Osteocyte (in vitro differentiated cells): Measurements from ENCODE around the gene CRADD. TPM values are rescaled to one million over a fixed set of nuclear protein-coding genes. Genes with fewer than 3 reads are reported as not detected.

Experiments used
- DNase-seq: peaks from one replicate; pipeline ENCODE4 v3.0.0; 2021; ENCODE audit warnings: mixed read lengths; ENCODE audit not compliant: unreplicated experiment; ENCODE audit errors: extremely low spot score
- H3K27ac Mint-ChIP-seq: one replicate; pipeline ENCODE4 v1.8.0; 2021; ENCODE audit warnings: mild to moderate bottlenecking, mixed read lengths; ENCODE audit not compliant: unreplicated experiment
- H3K27me3 Mint-ChIP-seq: one replicate; pipeline ENCODE4 v1.8.0; 2021; ENCODE audit warnings: mixed read lengths; ENCODE audit not compliant: unreplicated experiment
- H3K36me3 Mint-ChIP-seq: one replicate; pipeline ENCODE4 v1.8.0; 2021; ENCODE audit warnings: mixed read lengths; ENCODE audit not compliant: unreplicated experiment
- H3K4me1 Mint-ChIP-seq: one replicate; pipeline ENCODE4 v1.8.0; 2021; ENCODE audit warnings: mixed read lengths; ENCODE audit not compliant: unreplicated experiment
- H3K4me3 Mint-ChIP-seq: one replicate; pipeline ENCODE4 v1.8.0; 2021; ENCODE audit warnings: mild to moderate bottlenecking, moderate library complexity, mixed read lengths; ENCODE audit not compliant: unreplicated experiment
- H3K9me3 Mint-ChIP-seq: one replicate; pipeline ENCODE4 v1.8.0; 2021; ENCODE audit warnings: mixed read lengths; ENCODE audit not compliant: unreplicated experiment
- CTCF ChIP-seq: fragments of 200-600 bp; sonication (generic); IDR thresholded peaks from 2 replicates; pipeline ENCODE4 v1.5.0; 2021; ENCODE audit warnings: antibody characterized with exemption, mild to moderate bottlenecking, moderate library complexity
- total RNA-seq: library from RNA; stranded (reverse); gene quantifications from 2 replicates; pipeline ENCODE4 v1.2.1, GENCODE V29; 2021

CRADD gene
- total RNA-seq, 1 donor from 2014 or later = 13.8 TPM

- Mint-ChIP-seq H3K27ac (no peak overlapping the region), H3K4me3 (no peak overlapping the region), H3K36me3 (peaks cover 6% of the 10 kb centered on the region), H3K4me1 (peaks cover 23% of the 10 kb centered on the region), H3K9me3 (peaks cover 25% of the 10 kb centered on the region), H3K27me3 (no peaks in the 10 kb centered on the region)
- no peak for TF ChIP-seq CTCF
- DNase-seq = no peak
Measured at GRCh38 chr12:93696462-93696861, 19.3 kb downstream of the CRADD start.

GRCh38 chr12:93698307-93699092, 21.3 kb downstream of the CRADD start:
- H3K27ac Mint-ChIP-seq = no peak overlapping the region
- DNase-seq = no peak
- no peaks in the 10 kb centered on the region for H3K27me3 Mint-ChIP-seq
- H3K4me3 Mint-ChIP-seq = no peak overlapping the region
- H3K36me3 Mint-ChIP-seq = no peaks in the 10 kb centered on the region
- TF ChIP-seq CTCF = no peak
- H3K4me1 Mint-ChIP-seq = peaks cover 26% of the 10 kb centered on the region
- peaks cover 19% of the 10 kb centered on the region for H3K9me3 Mint-ChIP-seq

GRCh38 chr12:93699271-93700145, 22.3 kb downstream of the CRADD start:
- Mint-ChIP-seq H3K27ac (no peak overlapping the region), H3K4me3 (no peak overlapping the region), H3K9me3 (peaks cover 9% of the 10 kb centered on the region), H3K27me3 (no peaks in the 10 kb centered on the region), H3K4me1 (peaks cover 26% of the 10 kb centered on the region), H3K36me3 (no peaks in the 10 kb centered on the region)
- TF ChIP-seq CTCF = no peak
- DNase-seq = no peak

GRCh38 chr12:93702707-93703315, 25.6 kb downstream of the CRADD start:
- Mint-ChIP-seq H3K4me3 (no peak overlapping the region), H3K36me3 (peaks cover 1% of the 10 kb centered on the region), H3K27me3 (no peaks in the 10 kb centered on the region), H3K9me3 (peaks cover 1% of the 10 kb centered on the region), H3K4me1 (peaks cover 38% of the 10 kb centered on the region), H3K27ac (no peak overlapping the region)
- TF ChIP-seq CTCF = no peak
- DNase-seq = no peak
